Measurements from ENCODE around the gene MRPS2.
"Not testable (repeated sequence)": the region's sequence is repeated elsewhere in the genome, so short reads cannot be mapped to it uniquely, and the experiment has no call there.

Gene MRPS2

DNA sequence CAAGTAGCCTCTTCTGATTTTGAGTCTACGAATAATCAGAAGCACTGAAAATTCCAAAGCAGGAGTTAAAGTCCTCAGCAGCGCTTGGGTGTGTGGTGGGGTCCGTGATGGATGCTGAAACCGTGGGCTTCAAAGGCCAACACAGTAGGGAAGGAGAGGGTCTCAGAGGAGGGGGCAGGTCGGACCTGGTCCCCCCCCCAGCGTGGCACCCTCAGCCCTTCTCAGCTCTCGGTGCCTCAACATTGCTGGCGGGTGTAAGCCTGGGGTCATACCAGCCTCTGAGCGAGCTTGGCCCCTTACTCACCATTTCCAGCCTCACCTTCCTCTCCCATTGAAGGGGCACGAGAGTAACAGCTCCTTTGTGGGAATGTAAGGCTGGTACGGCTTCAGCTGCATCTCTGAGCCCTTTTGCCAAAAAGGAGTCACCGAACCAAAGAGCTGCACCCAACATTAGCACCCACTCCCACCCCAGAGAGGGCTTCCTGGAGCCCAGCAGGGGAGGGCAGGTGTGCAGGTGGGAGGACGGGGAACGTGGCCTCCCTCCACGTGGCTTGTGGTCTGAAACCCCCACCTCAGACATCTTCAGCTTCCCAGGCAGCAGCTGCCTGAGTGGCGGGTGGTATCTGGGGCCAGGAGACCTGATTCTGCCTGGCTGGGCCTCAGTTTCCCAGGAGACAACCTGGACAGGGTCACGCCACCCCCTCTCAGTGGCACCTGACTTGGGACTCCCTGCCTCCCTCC lies 14.0 kb downstream of the MRPS2 start:
- no peak for DNase-seq (ENCODE audit: low read depth in 2 of 2)

DNA sequence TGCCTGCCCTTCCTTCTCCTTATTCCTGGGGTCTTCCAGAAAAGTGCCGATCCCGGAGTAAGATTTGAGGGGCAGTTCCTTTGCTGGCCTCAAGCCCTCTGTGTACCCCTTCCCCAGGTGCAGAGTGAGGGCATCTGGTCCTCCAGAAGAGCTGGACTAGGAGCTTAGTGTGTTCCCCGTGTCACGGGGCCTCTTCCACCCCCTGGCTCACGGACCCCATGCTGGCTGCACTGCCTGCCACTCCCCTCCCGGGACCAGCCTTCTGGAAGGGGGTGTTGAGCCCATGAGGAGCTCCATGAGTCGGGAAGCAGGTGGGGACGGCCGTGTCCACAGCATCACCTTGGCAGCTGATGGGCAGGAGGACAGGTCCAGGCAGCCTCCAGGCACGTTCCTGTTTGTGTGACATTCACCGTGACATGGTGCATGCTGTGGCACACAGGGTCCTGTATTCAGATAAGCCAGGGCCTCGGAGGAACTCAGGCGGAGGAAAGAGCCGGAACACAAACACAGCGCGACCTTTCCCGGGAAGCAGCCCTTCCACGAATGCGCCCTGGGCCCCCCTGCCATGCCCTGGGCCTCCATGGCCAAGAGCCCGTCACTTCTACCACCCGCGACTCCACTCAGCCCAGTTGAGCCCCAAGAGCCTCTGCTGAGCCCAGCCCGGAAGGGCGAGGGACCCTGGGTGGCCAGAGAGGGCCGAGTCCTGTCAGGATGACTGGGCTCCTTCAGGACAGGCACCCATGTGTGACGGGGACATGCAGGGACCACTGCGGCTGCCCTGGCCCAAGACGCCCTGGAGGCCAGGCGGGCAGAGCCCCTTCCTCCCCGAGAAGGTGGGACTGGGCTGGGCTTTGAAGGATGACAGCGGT lies 14.8 kb downstream of the MRPS2 start:
- no peak for DNase-seq (ENCODE audit: low read depth in 2 of 2)

DNA sequence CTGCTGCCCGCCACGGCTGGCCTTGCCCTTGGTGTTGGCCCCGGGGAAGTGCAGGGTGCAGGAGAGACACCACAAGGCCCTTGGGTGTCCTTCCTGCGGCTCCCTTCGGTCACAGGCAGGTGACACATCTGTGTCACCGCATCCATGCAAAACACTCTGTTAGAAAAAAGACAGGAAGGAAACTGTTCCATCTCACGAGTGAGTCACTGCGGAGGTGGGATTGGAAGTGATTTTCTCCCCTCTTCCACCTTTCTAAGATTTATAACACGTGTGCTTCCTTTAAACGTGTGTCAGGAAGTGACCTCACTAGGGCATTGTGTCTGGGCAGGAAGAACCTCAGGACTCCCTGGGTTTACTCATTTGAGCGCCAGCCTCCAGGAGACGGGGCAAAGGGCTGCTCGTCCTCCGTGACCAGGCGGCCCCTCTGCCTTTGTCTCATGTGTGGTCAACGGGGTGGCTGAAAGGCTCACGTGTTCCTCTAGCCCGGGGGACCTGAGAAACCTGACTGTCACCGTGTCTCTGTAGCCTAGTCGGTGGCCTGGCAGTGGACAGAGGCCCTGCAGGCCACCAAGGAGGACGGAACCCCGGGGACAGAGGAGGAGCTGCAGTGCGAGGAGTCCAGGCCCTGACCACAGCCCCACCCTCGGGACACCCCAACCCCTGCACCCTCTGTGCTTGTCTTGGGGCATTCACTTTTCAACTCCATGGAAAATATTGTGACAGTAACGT lies 15.8 kb downstream of the MRPS2 start:
- no peak for DNase-seq (ENCODE audit: low read depth in 2 of 2)

DNA sequence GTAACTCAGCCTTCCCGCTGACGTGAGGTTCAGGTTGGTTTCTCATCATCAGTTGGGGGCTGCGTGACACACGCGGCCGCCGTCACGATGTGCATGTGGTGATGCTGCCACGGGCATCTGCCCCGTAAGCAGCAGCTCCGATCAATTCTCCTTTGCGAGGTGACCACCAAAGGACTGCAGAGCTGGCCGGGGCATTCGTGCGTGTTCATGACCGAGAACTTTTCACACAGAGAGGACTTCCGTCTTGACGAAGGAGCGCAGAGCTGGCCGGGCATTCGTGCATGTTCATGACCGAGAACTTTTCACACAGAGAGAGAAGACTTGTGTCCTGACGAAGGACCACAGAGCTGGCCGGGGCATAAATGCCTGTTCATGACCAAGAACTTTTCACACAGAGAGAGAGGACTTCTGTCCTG lies 16.9 kb downstream of the MRPS2 start:
- no peak for DNase-seq (ENCODE audit: low read depth in 2 of 2)

DNA sequence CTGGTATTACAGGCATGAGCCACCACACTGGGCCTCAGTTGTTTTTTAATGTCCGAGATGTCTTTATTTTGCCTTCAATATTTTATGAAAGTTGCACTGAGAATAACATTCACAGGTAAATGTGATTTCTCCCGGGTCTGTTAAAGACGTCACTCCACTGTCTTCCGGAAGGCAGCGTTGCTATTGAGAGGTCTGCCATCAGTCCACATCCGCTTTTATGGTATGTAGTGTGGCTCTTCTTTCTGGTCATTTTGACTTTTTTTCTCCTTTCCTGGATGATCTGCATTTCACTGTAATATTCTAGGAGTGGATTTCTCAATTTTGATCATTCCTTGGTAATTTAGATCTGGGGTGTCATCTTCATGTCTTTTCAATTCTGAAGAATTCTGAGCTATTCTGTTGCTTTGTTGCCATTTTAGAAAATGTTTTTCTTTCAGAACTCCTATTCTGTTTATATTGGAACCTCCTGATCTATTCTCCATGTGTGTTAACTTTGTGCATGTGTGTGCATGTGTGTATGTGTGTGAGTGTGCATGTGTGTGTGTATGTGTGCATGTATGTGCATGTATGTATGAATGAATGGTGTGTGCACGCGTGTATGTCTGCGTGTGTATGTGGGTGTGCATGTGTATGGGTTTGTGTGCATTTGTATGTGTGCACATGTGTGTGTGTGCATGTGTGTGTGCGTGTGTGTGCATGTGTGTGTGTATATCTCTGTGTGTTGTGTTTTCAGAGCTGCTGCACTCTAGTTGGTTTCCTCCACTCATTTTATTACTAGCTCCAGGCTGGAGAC lies 18.9 kb downstream of the MRPS2 start:
- no peak for DNase-seq (ENCODE audit: low read depth in 2 of 2)

DNA sequence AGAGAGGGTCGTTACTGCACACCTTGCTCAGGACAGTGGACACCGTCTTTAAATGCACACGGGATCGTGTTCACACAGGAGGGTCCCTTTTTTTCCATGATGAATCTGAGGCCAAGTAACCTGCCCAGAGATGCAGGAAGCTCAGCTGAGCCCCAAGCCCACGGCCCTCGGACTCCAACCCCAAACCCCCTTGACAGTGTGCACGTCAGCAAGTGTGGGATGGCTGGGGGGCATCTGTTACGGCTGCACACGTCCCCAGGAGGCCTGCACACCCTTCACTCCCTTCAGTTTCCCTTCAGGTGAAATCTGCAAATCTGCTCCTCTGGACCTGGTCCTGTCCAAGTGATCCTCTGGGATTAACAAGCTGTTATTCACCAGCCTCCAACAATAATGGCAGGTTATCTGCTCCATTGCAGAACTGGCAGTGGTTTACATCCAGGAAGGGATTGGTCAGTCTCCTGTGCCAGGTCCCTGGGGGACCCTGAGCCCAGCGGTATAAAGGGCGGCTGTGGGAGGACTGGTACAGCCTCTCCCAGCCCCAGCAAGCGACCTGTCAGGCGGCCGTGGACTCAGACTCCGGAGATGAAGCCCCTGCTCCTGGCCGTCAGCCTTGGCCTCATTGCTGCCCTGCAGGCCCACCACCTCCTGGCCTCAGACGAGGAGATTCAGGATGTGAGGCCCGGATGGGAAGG lies 20.6 kb downstream of the MRPS2 start, which contains the start of gene LCN1:
Gene LCN1, plus strand, starts transcription at position 525 of the 692 bp plus-strand sequence. Its CDS starts 58 bp downstream, at position 583.
- DNase-seq (ENCODE audit: low read depth in 2 of 2), result no peak

DNA sequence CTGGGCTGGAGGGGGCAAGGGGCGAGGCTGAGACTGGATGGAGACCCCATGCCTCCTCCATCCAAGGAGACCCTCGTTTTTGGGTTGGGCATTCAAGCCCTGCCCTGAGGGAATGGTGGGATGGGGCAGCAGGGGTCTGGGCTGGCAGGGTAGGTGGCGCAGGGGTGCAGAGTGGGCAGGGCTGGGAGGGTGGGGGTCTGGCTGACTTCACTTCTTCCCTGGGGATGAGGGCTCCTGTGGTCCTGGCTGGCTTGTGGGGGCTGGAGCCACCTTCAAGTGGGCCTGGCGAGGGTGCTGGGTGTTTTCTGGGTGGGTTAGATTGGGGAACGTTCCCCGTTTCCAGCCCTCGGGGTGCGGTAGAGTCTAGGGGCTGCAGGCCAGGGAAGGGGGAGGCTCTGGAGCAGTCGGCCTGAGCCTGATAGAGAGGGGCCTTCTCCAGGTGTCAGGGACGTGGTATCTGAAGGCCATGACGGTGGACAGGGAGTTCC lies 21.2 kb downstream of the MRPS2 start:
- DNase-seq (ENCODE audit: low read depth in 2 of 2), result no peak

DNA sequence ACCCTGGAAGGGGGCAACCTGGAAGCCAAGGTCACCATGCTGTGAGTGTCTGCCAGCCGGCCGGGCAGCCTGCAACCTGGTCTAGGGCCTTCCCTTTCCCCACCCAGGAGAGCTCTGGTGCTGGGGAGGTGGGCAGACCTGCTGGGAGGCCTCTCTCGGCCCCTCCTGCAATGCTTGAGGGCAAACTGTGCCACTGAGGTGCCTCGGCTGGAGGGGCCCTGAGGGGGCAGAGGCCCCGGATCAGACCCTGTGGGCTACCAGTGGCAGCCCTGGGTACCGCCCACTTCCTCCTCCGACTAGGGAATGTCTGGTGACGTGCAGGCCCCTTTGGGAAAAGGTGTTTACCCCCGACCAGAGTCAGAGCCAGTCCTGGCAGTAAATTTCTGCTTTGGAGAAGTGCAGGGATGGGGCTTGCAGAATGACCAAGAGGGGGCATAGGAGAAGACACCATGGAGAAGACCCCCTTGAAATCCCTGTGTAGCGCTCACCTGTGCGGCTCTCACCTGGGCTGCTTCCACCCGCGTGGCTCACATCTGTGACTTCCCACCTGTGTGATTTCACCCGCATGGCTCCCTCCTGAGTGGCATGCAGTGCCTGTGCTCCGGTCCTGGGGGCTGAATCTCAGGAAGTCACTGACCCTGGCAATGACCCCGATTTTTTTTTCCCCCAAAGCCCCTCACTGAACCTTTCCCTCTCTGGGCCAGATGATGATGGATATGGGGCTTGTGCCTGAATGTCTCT lies 21.8 kb downstream of the MRPS2 start:
- DNase-seq (ENCODE audit: low read depth in 2 of 2), result no peak

DNA sequence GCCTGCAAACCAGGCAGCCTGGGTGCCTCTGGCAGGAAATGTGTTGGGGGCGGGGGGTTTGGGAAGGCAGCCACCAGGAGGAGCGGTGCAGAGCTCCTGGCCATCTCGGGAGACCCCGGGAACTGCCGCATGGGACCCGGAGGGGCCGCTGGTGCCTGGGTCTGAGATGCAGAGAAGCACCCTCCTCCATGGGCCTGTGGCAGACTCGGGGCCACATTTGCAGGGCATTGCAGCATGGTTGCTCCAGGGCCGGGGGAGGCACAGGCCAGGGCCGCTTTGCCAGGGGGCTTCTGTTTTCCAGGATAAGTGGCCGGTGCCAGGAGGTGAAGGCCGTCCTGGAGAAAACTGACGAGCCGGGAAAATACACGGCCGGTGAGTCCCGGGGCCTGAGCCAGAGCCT lies 22.4 kb downstream of the MRPS2 start:
- no peak for DNase-seq (ENCODE audit: low read depth in 2 of 2)

DNA sequence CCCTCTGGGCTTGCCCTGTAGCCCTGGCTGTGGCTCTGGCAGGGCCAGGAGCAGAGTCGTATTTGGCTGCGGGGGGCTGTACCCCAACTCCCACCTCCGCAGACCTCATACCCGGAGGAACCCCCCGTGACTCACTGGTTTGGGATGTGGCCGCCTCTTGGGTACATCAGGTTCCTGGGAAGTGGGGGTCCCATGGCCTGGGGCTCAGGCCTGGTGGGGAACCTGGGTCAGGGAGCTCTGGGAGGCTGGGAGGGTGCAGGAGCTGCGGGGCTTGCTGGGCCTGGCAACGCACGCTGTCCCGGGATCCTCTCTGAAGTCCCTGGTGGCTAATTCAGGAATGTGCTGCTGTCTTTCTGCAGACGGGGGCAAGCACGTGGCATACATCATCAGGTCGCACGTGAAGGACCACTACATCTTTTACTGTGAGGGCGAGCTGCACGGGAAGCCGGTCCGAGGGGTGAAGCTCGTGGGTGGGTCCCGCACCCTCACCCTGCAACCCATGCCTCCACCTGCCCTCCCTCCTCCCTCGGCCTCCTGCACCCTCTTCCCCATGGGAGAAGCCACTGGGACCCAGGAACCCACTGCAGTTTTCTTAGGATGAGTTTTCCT lies 23.1 kb downstream of the MRPS2 start:
- no peak for DNase-seq (ENCODE audit: low read depth in 2 of 2)

DNA sequence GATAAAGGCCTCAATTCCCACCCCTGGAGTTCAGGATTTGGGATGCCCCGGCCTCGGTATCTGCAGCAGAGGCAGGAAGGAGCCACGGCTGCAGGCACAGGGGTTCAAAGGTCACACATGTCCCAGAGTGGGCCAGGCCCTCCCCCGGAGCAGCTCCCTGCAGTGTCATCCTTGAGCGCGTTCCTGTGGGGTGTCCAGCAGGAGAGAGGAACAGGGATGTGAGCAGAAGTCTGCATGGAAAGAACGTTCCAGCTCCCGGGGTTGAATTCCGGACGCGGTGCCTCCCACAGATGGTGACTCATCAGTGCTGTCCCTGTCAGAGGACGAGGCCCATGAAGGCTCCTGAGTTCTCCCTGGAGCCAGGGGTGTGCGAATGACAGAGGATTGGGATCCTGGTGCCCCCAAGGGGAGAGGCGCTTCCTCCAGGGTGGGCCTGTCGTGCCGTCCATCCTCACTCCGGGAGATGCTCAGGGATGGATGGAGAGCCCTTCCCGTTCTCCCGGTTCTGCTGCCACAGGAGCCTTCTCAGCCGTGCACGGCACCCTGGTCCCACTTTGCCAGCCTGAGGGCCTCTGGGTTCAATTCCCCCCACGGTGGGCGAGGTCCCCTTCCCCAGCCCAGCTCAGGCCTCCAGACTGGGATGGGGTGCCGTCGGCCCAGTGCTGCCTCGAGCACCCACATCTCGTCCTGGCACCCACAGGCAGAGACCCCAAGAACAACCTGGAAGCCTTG lies 23.8 kb downstream of the MRPS2 start:
- DNase-seq (ENCODE audit: low read depth in 2 of 2), result no peak

DNA sequence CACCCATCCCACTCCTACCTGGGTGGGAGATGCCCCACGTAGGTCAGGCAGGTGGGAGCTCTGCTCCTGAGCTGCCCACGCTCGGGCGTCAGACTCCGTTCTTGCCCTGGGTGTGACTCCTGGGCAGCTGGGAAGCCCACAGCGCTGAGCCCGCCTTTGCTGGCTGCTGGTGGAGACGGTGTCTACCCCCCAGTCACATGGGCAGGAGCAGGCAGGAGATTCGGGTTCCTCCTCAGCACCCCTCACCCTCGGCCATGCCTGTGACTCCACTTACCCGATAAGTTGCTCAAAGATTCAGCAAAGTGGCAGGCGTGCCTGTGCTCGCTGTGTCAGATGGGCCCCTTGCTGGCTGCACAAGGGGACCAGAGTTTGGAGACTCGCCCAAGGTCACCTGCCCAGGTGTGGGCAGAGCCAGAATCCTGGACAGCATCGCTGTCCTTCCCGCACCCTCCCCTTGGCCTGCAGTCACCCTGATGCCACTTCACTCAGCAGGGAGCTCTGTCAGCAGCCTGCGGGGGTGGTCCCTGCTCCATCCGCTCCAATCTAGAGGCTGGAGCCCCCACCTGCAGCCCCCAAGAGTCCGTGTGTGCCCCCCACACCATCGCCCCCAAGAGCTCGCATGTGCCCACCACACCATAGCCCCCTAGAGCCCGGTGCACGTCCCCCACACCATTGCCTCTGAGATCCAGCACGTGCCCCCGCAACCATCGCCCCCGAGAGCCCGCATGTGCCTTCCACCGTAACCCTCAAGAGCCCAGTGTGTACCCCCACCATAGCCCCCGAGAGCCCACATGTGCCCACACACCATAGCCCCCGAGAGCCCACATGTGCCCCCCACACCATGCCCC lies 25.0 kb downstream of the MRPS2 start:
- no peak for DNase-seq (ENCODE audit: low read depth in 2 of 2)

DNA sequence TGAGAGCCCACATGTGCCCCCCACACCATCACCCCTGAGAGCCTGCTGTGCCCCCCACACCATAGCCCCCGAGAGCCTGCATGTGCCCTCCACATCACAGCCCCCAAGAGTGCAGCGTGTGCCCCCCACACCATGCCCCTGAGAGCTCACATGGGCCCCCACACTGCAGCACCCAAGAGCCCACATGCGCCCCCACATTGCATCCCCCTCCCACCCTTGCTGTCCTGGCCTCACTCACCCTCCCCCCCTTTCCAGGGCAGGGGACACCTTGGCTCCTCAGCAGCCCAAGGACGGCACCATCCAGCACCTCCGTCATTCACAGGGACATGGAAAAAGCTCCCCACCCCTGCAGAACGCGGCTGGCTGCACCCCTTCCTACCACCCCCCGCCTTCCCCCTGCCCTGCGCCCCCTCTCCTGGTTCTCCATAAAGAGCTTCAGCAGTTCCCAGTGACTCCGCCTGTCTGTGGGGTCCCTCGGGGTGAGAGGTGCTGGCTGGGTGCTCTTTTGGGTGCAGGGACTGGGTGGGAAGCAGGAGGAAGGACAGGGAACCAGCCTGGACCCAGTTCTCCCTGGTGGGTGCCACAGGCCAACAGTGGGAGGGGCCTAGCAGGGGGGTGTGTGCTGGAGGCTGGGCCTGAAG lies 25.7 kb downstream of the MRPS2 start:
- DNase-seq (ENCODE audit: low read depth in 2 of 2), result no peak

DNA sequence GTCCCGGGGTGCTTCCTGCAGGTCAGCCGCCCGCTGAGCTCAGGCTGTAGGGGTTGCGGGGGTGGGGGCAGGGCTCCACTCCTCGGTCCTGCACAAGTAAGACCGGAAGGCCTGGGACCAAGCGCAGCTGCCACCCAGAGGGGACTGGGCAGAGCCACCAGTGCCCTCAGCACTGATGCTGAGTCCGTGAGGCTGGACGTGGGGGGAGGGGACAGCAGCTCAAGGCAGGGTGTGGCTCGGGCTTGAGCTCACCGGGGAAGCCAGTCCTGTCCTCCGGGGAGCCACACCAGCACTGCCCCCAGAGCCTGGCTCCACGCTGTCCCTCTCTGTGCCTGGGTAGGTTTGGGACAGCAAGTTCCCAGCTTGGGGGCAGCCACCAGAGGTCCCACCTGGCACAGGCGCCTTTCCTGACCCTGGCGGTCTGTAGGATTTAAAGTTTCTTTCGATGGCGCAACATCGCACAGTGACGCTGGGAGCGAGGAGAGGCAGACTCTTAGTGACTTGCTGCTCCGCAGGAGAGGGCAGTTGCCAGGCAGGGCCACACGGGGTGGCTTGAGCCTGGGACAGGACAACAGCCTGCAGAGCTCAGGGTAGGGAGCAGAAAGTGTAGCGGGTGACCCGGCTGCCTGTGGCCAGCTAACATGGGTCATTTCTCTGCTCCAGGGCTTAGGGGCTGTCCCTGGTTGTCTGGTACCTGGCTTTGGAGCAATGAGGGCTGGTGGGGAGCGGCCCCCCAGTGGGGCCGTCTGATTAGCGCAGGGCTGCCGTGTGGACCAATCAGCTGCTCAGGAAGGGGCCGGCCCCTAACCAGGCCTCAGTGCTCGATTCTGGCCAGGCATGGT lies 26.5 kb downstream of the MRPS2 start:
- DNase-seq (ENCODE audit: low read depth in 2 of 2), result no peak

DNA sequence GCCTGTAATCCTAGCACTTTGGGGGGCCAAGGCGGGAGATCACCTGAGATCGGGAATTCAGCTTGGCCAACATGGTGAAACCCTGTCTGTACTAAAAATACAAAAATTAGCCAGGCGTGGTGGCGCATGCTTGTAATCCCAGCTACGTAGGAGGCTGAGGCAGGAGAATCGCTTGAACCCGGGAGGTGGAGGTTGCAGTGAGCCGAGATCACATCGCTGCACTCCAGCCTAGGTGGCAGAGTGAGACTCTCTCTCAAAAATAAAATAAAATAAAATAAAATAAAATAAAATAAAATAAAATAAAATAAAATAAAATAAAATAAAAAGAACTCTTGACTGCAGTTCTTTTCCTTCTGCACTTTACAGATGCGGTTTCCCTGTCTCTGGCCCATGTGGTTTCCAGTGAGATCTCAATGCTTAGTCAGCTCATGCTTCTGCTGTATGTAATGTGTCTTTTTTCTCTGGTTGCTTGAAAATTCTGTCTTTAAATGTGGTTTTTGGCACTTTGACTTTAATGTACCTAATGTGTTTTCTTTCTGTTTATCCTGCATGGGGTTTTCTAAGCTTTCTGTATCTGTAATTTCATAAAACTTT lies 28.5 kb downstream of the MRPS2 start:
- not testable (repeated sequence) for DNase-seq (ENCODE audit: low read depth in 2 of 2)

DNA sequence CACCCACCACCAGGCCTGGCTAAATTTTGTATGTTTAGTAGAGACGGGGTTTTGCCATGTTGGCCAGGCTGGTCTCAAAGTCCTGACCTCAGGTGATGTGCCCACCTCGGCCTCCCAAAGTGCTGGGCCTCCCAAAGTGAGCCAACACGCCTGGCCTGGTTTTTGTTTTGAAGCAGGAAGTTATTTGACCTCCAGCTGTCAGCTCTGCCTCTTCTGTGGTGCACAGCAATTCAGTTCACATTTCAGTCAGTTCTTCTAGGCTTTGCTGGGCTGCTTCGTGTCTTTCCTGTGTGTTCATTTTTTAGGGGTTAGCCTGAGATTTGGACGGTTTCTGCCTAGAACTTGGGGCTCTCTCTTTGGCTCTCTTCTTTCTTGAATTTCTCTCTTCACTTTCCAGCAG lies 29.7 kb downstream of the MRPS2 start:
- DNase-seq (ENCODE audit: low read depth in 2 of 2), result no peak
